Calu3 (cell line): ENCODE results near the gene SPATS2. TPM values are rescaled to one million over a fixed set of nuclear protein-coding genes. Genes with fewer than 3 reads are reported as not detected.

Experiments
- BruUV-seq: library from RNA; stranded (reverse); fragments of 400-500 nt; replicated peaks from 2 replicates; lab custom pipeline; 2021; lab: Mats Ljungman, UMichigan
- CTCF ChIA-PET: fragments of 300-600 bp; sonication (Branson Sonifier 250); formaldehyde crosslinking; loops from one replicate; lab custom pipeline; 2022; ENCODE audit warnings: antibody characterized with exemption; lab: Charles Lee
- DNase-seq: peaks from one replicate; pipeline ENCODE4 v3.0.0; 2022
- H3K27ac Mint-ChIP-seq: one replicate; pipeline ENCODE4 v1.8.0; 2022; ENCODE audit warnings: mixed read lengths; ENCODE audit not compliant: unreplicated experiment
- H3K27me3 Mint-ChIP-seq: one replicate; pipeline ENCODE4 v1.8.0; 2022; ENCODE audit warnings: mixed read lengths; ENCODE audit not compliant: unreplicated experiment
- H3K36me3 Mint-ChIP-seq: one replicate; pipeline ENCODE4 v1.8.0; 2022; ENCODE audit warnings: mild to moderate bottlenecking, moderate library complexity, mixed read lengths; ENCODE audit not compliant: insufficient read depth, unreplicated experiment
- H3K4me1 Mint-ChIP-seq: one replicate; pipeline ENCODE4 v1.8.0; 2022; ENCODE audit warnings: mild to moderate bottlenecking, low read depth, mixed read lengths; ENCODE audit not compliant: unreplicated experiment
- H3K4me3 Mint-ChIP-seq: one replicate; pipeline ENCODE4 v1.8.0; 2022; ENCODE audit warnings: mild to moderate bottlenecking, low read depth, moderate library complexity, mixed read lengths; ENCODE audit not compliant: unreplicated experiment
- H3K9me3 Mint-ChIP-seq: one replicate; pipeline ENCODE4 v1.8.0; 2022; ENCODE audit warnings: low read depth, mixed read lengths; ENCODE audit not compliant: unreplicated experiment
- CTCF ChIP-seq: fragments of 200-600 bp; IDR thresholded peaks from one replicate; pipeline ENCODE4 v1.8.0; 2022; ENCODE audit warnings: antibody characterized with exemption; ENCODE audit not compliant: unreplicated experiment
- intact Hi-C: fragments of 100-400 bp; cut with micrococcal nuclease; formaldehyde crosslinking; loops from one replicate; pipeline ENCODE4 v1.10.0; 2022; ENCODE audit not compliant: unreplicated experiment
- total RNA-seq: library from RNA; stranded (reverse); gene quantifications from 2 replicates; pipeline ENCODE4 v1.2.3, GENCODE V29; 2022

The SPATS2 gene
- total RNA-seq, 1 experiment from 2014 or later: 23.2 TPM

- no TSS peak for BruUV-seq
- no peaks in the 10 kb centered on the region for H3K9me3 Mint-ChIP-seq
- no peak for TF ChIP-seq CTCF
- no peak for DNase-seq
- no peak overlapping the region for H3K27ac Mint-ChIP-seq
- no peaks in the 10 kb centered on the region for H3K4me1 Mint-ChIP-seq
- no peaks in the 10 kb centered on the region for H3K27me3 Mint-ChIP-seq
- peaks cover 25% of the 10 kb centered on the region for H3K36me3 Mint-ChIP-seq
- H3K4me3 Mint-ChIP-seq: no peak overlapping the region
- intact Hi-C loops: no loop called here
- CTCF ChIA-PET: no interaction called here
These were observed 195.0 kb downstream of the SPATS2 start for GRCh38 chr12:49562233-49562632.

GRCh38 chr12:49562831-49563230 lies 195.6 kb downstream of the SPATS2 start:
- intact Hi-C loops: no loop called here
- Mint-ChIP-seq H3K27ac (no peak overlapping the region), H3K36me3 (peaks cover 31% of the 10 kb centered on the region), H3K4me3 (no peak overlapping the region), H3K4me1 (no peaks in the 10 kb centered on the region), H3K9me3 (no peaks in the 10 kb centered on the region), H3K27me3 (no peaks in the 10 kb centered on the region)
- CTCF ChIA-PET: no interaction called here
- DNase-seq: no peak
- BruUV-seq: no TSS peak
- no peak for TF ChIP-seq CTCF

GRCh38 chr12:49563951-49564685 lies 196.9 kb downstream of the SPATS2 start:
- H3K4me1 Mint-ChIP-seq: no peaks in the 10 kb centered on the region
- no peak overlapping the region for H3K4me3 Mint-ChIP-seq
- H3K9me3 Mint-ChIP-seq: no peaks in the 10 kb centered on the region
- CTCF ChIA-PET: interaction anchor here (0.6 kb wide), 1 partner anchor 799 kb away, joined by 5 read pairs; no protein-coding TSS in a partner anchor
- no peak for DNase-seq
- no TSS peak for BruUV-seq
- no peak overlapping the region for H3K27ac Mint-ChIP-seq
- no peaks in the 10 kb centered on the region for H3K27me3 Mint-ChIP-seq
- no peak for TF ChIP-seq CTCF
- intact Hi-C loops: no loop called here
- H3K36me3 Mint-ChIP-seq: peaks cover 42% of the 10 kb centered on the region

GRCh38 chr12:49564686-49565405 lies 197.6 kb downstream of the SPATS2 start:
- DNase-seq: no peak
- H3K4me1 Mint-ChIP-seq: no peaks in the 10 kb centered on the region
- TF ChIP-seq CTCF: no peak
- peaks cover 42% of the 10 kb centered on the region for H3K36me3 Mint-ChIP-seq
- intact Hi-C loops: no loop called here
- no peaks in the 10 kb centered on the region for H3K27me3 Mint-ChIP-seq
- no peak overlapping the region for H3K27ac Mint-ChIP-seq
- CTCF ChIA-PET: interaction anchor here (0.6 kb wide), 1 partner anchor 798 kb away, joined by 5 read pairs; no protein-coding TSS in a partner anchor
- H3K9me3 Mint-ChIP-seq: no peaks in the 10 kb centered on the region
- no peak overlapping the region for H3K4me3 Mint-ChIP-seq
- BruUV-seq: no TSS peak
